NCI-H2227 (cell line): ENCODE measurements around the gene FUBP3.
"Not testable (repeated sequence)": the region's sequence is repeated elsewhere in the genome, so short reads cannot be mapped to it uniquely, and the experiment has no call there.

Source experiments
- DNase-seq: peaks from one replicate; lab custom pipeline; 2025; ENCODE audit not compliant: unreplicated experiment; lab: John Stamatoyannopoulos, UW

The FUBP3 gene

DNA sequence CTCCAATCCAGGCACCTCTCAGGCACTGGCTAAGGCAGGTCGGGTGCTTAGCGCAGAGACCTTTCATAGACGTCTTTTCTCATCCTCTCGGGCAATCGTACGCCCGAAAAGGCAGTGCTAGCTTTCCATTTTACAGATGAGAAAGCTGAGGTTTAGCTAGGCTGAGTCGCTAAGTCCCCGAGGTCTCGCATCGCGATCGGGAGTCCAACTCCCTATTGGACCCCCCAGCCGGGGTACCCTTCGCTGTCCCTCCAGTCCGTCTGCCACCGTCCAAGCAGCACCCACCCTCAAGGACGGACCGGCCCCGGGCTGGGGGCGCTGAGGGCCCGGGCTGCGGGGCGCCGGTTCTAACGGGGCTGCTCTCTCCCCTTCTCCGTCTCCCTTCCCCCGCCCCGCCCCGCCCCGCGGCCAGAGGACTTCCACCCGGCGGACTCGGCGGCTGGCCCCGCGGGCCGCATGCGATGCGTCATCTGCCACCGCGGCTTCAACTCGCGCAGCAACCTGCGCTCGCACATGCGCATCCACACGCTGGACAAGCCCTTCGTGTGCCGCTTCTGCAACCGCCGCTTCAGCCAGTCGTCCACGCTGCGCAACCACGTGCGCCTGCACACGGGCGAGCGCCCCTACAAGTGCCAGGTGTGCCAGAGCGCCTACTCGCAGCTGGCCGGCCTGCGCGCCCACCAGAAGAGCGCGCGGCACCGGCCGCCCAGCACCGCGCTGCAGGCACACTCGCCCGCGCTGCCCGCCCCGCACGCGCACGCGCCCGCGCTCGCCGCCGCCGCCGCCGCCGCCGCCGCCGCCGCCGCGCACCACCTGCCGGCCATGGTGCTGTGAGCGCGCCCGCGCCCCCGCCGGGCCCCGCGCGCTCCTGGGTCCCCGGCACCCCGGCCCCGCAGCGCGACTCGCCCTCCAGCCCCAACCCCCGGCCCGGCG lies 101.7 kb downstream of the FUBP3 start:
- peak; percentile 86 for DNase-seq

DNA sequence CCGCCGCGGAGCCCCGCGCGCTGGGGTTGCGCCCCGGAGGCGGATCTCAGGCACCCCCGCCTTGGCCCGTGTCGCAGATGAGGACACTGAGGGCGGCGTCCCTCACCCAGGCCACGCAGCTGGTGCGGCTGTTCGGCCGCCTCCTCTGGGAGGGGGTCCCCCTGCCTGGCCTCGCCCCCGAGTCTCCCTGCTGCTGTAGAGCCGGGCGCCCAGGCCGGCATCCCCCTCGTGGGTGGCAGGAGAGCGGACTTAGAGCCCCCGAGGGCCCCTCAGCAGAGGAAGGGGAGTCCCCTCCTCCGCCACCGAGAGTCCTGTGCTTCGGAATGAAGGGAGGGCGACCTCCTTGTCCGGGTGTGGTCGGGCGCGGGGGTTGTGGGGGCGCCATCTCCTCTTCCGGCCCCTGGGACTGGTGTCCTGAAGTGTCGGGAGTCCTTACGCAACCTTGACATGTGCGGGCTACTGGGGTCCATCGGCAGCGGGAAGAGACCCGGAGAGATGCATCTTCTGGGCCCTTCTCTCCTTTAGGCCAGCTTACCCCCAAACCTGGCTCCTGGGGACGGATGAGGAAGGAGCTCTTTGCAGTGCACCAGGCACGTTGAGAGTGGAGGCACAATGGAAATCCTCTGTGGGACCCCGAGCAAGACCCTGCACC lies 102.5 kb downstream of the FUBP3 start:
- DNase-seq, result peak; percentile 36

DNA sequence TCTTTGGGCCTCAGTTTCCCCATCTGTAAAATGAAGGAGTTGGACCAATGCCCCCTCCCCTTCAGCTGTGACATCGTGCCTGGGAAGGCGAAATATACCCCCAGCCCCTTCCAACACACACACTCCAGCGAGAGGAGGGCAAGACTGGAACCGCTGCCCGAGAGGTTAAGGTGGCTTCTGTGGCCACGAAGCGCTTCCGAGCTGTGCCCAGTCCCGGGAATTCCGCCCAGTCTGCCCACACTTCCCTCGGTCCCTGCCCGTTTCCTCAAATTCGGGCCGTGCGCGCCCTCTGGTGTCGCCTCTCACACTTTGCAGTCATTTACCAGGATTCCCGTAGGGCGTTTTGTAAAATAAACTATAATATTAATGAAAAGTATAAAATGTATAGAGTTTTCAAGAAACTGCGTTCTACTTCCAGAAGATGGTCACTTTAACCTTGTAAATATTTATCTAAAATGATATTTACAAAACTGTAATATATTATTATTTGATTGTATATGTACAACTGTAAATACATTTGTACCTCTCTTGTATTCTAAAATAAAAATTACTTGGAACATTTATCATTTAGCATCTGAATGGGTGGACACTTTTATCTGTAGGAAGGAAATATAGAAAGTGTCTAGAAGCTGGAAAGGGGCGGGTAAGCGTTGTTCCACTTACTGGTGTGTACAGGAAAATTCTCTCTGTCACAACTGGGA lies 103.2 kb downstream of the FUBP3 start:
- peak; percentile 83 for DNase-seq

DNA sequence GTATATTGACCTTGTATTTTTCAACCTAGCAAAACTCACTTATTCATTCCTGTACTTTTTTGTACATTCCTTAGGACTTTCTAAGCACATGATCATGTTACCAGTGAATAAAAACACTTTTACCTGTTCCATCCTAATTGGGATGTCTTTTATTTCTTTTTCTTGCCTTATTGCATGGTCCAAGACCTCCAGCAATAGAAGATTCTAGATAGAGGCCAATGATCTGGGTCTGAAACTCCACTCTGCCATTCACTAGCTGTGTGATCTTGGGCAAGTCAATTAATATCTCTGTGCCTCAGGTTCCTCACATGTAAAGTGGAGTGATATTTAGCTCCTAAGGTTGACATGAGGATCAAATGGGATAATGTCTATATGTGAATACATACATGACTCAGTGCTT lies 105.7 kb downstream of the FUBP3 start:
- no peak for DNase-seq

DNA sequence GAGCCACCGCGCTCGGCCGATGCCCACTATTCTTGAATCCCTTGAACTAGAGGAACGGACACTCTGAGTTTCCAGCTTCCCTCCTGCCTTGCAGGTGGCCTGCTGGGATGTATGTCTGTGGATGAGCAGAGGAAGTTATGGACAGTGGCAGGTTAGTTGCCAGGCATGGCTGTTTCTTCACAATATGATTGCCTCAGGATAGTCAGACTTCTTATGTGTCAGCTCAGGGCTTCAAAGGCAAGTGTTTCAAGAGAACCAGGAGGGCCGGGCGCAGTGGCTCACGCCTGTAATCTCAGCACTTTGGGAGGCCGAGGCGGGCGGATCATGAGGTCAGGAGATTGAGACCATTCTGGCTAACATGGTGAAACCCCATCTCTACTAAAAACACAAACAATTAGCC lies 106.6 kb downstream of the FUBP3 start:
- not testable (repeated sequence) for DNase-seq

DNA sequence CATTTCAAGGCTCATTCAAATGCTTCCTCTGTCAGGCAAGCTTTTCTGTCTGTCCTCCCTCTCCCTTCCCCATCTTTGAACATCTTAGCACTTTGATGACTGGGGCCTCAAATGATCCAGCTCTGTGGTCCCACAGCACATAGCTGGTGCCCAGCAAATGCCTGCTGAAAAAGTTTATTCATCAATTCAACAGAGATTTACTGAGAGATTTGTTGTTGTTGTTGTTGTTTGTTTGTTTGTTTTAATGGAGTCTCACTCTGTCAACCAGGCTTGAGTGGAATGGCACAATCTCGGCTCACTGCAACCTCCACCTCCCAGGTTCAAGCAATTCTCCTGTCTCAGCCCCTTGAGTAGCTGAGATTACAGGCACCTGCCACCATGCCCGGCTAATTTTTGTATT lies 108.2 kb downstream of the FUBP3 start:
- DNase-seq, result no peak
